ENCODE results near the gene RNASE8.
"Not testable (repeated sequence)": the region's sequence is repeated elsewhere in the genome, so short reads cannot be mapped to it uniquely, and the experiment has no call there.

The RNASE8 gene

GRCh38 chr14:21030531-21030930 is 27.1 kb upstream of the RNASE8 start:
- DNase-seq, result no peak

DNA sequence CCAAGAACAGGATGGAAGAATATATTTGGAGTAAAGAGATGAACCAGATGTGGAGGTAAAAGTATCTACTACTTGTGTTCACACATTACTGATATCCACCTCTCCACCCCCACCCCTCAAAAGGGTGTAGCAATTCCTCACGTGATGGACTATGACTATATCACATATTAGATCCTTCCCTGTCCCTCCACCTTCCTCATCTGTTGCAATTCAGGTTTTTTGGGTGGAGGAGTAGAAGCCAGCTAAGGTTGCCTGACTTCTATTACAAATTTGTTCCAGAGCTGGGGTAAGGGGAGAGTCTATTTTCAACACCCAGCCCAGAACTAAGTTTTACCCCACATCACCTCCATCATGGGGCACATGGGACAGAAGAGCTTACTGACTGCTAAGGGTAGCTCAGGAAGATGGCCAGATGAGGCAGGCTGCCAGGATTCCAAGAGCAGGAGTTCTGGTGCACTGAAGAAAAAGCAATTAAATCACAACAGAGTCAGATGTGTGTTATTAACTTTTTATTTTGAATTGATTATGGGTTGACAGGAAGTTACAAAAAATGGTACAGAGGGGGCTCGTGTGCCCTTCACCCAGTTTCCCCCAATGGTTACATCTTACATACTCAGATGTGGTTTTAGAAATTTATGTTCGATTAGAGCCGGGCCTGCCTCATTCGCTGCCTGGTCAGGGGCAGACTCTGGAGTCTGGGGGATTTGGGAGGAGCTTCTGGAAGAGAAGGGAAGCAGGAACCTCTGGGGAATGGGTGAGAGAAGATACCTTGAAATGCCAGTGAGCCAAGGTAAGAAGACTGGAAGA is 25.1 kb upstream of the RNASE8 start:
- no peak for DNase-seq

DNA sequence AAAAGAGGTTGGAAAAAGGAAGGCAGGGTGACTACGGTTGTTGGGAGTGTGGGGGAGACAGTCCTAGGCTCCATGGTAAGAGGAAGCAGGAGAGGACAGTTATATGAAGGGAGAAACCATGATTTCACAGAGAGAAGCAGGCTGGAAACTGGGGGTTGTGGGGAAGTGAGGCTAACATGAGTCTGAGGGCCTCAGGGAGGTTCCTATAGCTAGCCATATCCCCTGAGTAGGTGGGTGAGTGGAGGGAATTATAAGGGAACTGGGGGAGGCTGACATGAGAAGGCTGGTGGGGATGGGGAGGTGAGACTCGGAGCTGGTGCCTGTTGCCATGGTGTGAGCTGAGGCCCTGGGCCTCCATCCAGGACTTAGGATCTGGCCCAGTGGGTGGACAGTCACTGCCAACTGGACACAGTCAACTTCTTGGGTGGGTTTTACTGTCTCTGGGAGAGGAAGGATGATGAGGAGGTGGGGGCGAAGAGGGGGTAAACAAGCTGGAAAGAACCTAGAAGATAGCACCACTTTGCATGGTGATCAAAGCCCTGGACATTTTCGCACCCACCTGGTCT is 24.4 kb upstream of the RNASE8 start:
- no peak for DNase-seq

GRCh38 chr14:21034707-21035106 is 22.9 kb upstream of the RNASE8 start, which contains the start of gene RNASE13:
Gene RNASE13 (minus strand): TSS chr14:21034807. CDS start chr14:21034288, 519 bp downstream.
- no peak for DNase-seq

DNA sequence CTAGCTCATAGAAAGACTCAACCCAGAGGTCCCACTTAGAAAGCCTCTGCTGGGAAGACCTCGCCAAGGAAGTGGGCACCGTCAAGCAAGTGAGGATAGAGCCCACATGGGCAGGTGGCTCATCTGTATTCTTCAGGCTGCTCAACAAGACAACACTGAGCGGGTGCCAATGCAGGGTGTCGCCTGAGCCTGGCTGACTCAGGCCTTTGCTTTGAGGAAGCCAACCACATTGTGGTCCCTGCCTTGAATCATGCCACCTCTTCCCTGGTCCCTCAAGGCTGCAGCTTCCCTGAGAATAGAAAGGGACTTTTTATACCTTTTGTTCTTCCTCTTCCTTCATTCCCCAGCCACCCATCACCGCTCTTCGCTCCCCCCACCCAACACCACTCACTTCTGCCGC is 20.9 kb upstream of the RNASE8 start:
- no peak for DNase-seq

DNA sequence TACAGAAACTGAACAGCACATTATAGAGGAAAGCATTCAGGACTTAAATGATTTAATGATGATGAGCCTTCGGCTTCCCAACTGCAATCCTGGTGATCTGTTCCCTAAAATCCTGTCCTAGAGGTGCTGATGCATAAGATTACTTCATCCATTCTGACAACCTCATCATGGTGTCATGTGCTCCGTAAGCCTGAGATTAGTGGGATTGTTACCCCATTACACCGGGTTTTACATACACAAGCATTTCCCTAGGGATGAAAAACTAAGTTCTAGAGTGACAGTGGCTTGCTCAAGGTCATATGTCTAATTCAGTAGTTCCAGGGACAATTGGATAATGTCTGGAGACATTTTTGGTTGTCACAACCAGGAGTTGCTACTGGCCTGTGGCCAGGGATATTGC is 20.5 kb upstream of the RNASE8 start:
- no peak for DNase-seq

GRCh38 chr14:21038441-21039422 is 18.9 kb upstream of the RNASE8 start:
- no peak for DNase-seq

- DNase-seq, result peak; percentile 59
Measured at GRCh38 chr14:21039585-21040369, 17.8 kb upstream of the RNASE8 start.

GRCh38 chr14:21040370-21040925 is 17.2 kb upstream of the RNASE8 start:
- DNase-seq, result no peak

- not testable (repeated sequence) for DNase-seq
Measured at GRCh38 chr14:21040941-21041340, 16.7 kb upstream of the RNASE8 start.

DNA sequence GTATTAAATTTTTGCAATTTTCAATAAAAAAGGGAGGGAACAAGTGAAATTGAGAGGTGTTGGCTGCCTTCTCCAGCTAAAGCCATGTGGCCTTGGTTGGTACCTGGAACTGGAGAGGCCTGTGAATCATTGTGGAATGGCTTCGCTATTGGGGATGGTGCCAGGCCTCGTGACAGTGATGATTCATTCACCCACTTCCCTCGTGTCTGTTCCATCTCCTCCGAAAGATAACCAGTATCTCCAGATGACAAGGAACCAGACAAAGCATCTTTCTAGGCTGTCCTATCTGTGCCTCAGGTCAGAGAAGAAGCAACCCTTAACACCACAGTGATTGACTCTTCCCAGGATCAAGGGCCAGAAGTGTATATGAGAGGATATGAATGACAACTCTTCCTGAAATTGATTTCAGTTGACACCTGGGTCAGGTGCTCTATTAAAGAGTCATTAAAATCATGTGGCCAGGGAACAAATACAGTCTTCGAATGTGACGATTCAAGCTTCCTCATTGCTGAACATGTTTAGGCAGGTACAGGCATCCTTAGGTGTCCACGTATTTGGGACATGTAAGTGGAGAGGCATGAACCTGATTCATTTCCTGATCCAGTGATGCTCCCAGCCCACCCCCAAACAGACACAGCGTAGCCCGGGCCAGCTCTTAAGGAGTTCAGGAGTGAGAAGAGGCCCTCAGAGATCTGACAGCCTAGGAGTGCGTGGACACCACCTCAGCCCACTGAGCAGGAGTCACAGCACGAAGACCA is 15.8 kb upstream of the RNASE8 start, which contains the start of gene RNASE7:
TSS of gene RNASE7 (plus strand) at position 687 of the 758 bp plus-strand sequence. CDS start 631 bp downstream, outside the sequence.
- DNase-seq, result no peak

- no peak for DNase-seq
Measured at GRCh38 chr14:21042918-21043317, 14.7 kb upstream of the RNASE8 start.

DNA sequence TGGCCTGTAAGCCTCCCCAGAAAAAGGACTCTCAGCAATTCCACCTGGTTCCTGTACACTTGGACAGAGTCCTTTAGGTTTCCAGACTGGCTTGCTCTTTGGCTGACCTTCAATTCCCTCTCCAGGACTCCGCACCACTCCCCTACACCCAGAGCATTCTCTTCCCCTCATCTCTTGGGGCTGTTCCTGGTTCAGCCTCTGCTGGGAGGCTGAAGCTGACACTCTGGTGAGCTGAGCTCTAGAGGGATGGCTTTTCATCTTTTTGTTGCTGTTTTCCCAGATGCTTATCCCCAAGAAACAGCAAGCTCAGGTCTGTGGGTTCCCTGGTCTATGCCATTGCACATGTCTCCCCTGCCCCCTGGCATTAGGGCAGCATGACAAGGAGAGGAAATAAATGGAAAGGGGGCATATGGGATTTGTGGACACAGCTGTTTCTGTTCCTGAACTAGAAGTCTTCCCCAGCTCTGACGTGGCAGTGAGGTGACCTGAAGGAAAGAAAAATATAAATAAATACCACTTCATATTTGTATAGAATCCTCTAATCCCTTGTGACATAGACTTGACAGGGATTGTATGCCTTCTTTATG is 14.1 kb upstream of the RNASE8 start:
- DNase-seq, result no peak

- peak; percentile 28 for DNase-seq
Measured at GRCh38 chr14:21043974-21044618, 13.5 kb upstream of the RNASE8 start.

GRCh38 chr14:21047378-21047781 is 10.2 kb upstream of the RNASE8 start:
- no peak for DNase-seq

GRCh38 chr14:21048638-21049037 is 9.0 kb upstream of the RNASE8 start:
- DNase-seq, result no peak

- no peak for DNase-seq
Measured at GRCh38 chr14:21049271-21049673, 8.3 kb upstream of the RNASE8 start.

DNA sequence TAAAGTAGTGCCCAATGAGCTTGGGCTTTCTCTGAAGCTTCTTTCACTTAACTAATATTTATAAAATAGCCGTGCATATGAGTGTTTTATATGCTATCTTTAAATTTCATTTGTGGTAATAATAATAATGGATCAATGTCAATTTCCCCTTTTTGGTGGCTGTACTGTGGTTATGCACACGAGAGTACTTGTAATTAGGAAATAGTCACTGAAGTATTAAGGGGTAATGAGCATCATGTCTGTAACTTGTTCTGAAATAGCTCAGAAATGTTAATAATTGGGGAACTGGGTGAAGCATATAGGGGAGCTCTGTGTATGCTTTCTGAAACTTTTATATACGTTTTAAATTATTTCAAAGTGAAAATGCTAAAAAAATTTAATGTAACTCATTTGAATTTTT is 7.0 kb upstream of the RNASE8 start:
- no peak for DNase-seq

GRCh38 chr14:21053184-21054122 is 4.2 kb upstream of the RNASE8 start:
- DNase-seq, result no peak

Measured in CD4-positive, alpha-beta T cell treated with Interleukin-10 for 1 hour (primary cell).